Heart right ventricle (tissue), 16 donors: ENCODE data around the gene PTRH1. TPM values are rescaled to one million over a fixed set of nuclear protein-coding genes. Genes with fewer than 3 reads are reported as not detected.

Experiments used
- ATAC-seq, 8 donors: fragments of 200-7000 bp; cut with Tn5 transposase; one replicate each; pipeline ENCODE4 v1.9.1; 2020; ENCODE audit warnings: mild to moderate bottlenecking in 8 of 8, moderate library complexity in 8 of 8, moderate number of reproducible peaks in 1 of 8
- DNase-seq, 2 donors: peaks; one replicate each; pipeline ENCODE4 v3.0.0-alpha.2; 2020
- H3K27ac ChIP-seq, 10 donors: fragments of 200-600 bp; sonication (generic) in 2 of 10; one replicate each; pipeline versions ENCODE4 v1.5.0 to v1.8.0; 2020 to 2022; ENCODE audit warnings: mild to moderate bottlenecking in 3 of 10
- H3K27me3 ChIP-seq, 7 donors: fragments of 200-600 bp; one replicate each; pipeline ENCODE4 v1.8.0; 2021 to 2022; ENCODE audit warnings: mild to moderate bottlenecking in 2 of 7
- H3K36me3 ChIP-seq, 9 donors: fragments of 200-600 bp; sonication (generic) in 1 of 9; one replicate each; pipeline versions ENCODE4 v1.5.0 to v1.8.0; 2020 to 2022; ENCODE audit warnings: mild to moderate bottlenecking in 2 of 9
- H3K4me1 ChIP-seq, 9 donors: fragments of 200-600 bp; sonication (generic) in 1 of 9; one replicate each; pipeline versions ENCODE4 v1.5.0 to v1.8.0; 2020 to 2022; ENCODE audit warnings: mild to moderate bottlenecking in 4 of 9
- H3K4me3 ChIP-seq, 10 donors: fragments of 200-600 bp; sonication (generic) in 2 of 10; one replicate each; pipeline versions ENCODE4 v1.5.0 to v1.8.0; 2020 to 2022; ENCODE audit warnings: mild to moderate bottlenecking in 7 of 10, moderate library complexity in 2 of 10
- H3K9me3 ChIP-seq, 11 donors: fragments of 200-600 bp in 10 of 11; sonication (generic) in 2 of 11; one replicate each; pipeline versions ENCODE4 v1.5.0 to v1.8.0; 2013 to 2022; ENCODE audit warnings: mild to moderate bottlenecking in 2 of 11, control low read depth in 1 of 11, moderate library complexity in 1 of 11
- CTCF ChIP-seq, 9 donors: fragments of 200-600 bp; sonication (generic) in 2 of 9; IDR thresholded peaks; one replicate each; pipeline versions ENCODE4 v1.5.0 to v1.8.0; 2021 to 2022; ENCODE audit warnings: antibody characterized with exemption in 9 of 9, mild to moderate bottlenecking in 5 of 9, moderate library complexity in 1 of 9
- WGBS, 2 donors: extraction: QIAGEN DNeasy Blood & Tissue Kit; methylation state at CpG; one replicate each; pipeline ENCODE4 v1.1.7; 2013; ENCODE audit warnings: inconsistent platforms in 1 of 2; 5-methylcytosine and 5-hydroxymethylcytosine counted together
- intact Hi-C, 10 donors: fragments of 100-400 bp; cut with DNase I; formaldehyde crosslinking; loops; one replicate each; pipeline versions ENCODE4 v1.11.1 to v1.14.2; 2022
- polyA plus RNA-seq, 2 donors: library from polyadenylated mRNA; stranded (reverse); fragments of 200-250 nt; gene quantifications; one replicate each; pipeline ENCODE4 v1.2.3, GENCODE V29; 2013
- total RNA-seq, 10 donors: library from RNA; stranded (reverse); fragmentation: NEBNext Ultra II Directional in 3 of 10; extraction: Animal tissue kit (Norgen Biotek cat#: 25700) in 3 of 10; gene quantifications; one replicate each; pipeline versions ENCODE4 v1.2.1 to v1.2.4, GENCODE V29; 2021 to 2023
- donor health status: Arrhythmogenic right ventricular cardiomyopathy.
- donor health status: ischemic (EF 13 %, LVEDD 7.1; RV severe dilation, severe dysfunction).
- donor health status: healthy with polysubstance abuse.
- donor health status: DM: no; HTN: yes; CAD: no.
- donor health status: DM: no; HTN: no; CAD: no.
- donor health status: ischemic (EF 25% LVEDD 6.9; RV normal size, moderate dysfunction).
- donor health status: ischemic (EF 25% LVEDD 5.7; RV mildly dilated, moderate dysfunction).
- donor health status: healthy.
- donor health status: DM: yes; HTN: yes; CAD: no.
- donor health status: Ischemic cardiomyopathy.
- donor health status: ischemic (EF 35%, LVEDD 5.7; RV mildly dilated, moderate dysfunction).
- donor health status: nonischemic (EF 11% LVEDD 7.7; RV severe dilation, severe dysfunction).
- donor health status: DM: yes; HTN: yes; CAD: no.
- donor health status: PGD.
- donor health status: ischemic (EF 29% LVEDD 5.4; RV normal size, mild dysfunction).
- donor health status: nonischemic (EF 23%, LVEDD 6.1; RV moderate dilation, normal function).

The PTRH1 gene
- total and polyA plus RNA-seq, 12 donors, result 8.1 to 47.0 (median 11.5) TPM

DNA sequence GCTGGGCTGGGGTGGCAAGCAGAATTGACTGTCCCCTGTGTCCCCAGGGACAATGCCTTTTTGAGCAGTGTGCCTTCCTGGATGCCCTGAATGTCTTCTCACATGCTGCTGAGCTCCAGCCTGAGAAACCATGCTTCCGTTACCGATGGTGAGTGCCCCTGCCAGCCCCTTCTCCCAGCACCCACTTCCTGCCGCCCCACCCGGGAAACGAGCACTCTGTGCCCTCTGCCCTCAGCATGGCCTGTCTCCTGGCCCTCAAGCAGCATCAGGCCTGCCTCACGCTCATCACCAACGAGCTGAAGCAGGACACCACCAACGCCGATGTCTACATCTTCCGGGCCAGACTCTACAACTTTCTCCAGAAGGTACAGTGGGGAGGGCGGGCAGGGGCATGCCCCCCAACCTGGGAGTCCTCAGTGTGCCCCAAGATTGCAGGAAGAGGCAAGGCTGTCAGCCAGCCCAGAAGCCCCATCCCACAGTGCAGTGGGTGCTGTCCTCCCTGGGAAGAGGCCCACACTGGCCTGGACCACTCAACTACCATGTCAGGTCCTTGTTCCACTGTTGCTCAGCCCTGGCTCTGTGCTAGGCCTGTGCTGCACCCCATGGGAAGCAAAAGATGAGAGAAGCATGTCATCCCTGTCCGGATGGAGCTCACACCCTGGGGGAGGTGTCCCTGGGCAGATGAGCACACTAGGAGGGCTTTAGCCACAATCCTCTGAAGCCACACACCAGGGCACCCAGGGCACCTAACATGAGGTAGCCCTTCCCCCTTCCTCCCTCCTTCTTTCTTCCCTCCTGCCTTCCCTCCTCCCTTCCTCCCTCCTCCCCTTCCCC is 4.8 kb upstream of the PTRH1 start:
- peak overlapping the region in 1 of 10 donors; percentile 36 for H3K27ac ChIP-seq
- no peak for TF ChIP-seq CTCF (IDR thresholded peaks at IDR 0.05)
- peaks cover 0 to 6% (median 0%) of the 10 kb centered on the region in 7 donors for H3K27me3 ChIP-seq
- H3K4me1 ChIP-seq, result peaks cover 0 to 25% (median 18%) of the 10 kb centered on the region in 9 donors
- H3K36me3 ChIP-seq, result no peaks in the 10 kb centered on the region
- ATAC-seq (no peak), DNase-seq (no peak)
- no peak overlapping the region for H3K4me3 ChIP-seq
- intact Hi-C loops, result loop anchor here in 1 of 10 donors (10.0 kb wide), 1 partner anchor 215 kb away; no protein-coding TSS in a partner anchor
- no peaks in the 10 kb centered on the region for H3K9me3 ChIP-seq
- WGBS, 2 donors, result 82 to 84% methylated on average over 12 of the region's 12 CpGs

- Histone ChIP-seq H3K27ac (peak overlapping the region in 3 of 10 donors; percentile 35 to 41 (median 37)), H3K36me3 (no peaks in the 10 kb centered on the region), H3K4me3 (no peak overlapping the region), H3K27me3 (no peaks in the 10 kb centered on the region), H3K4me1 (peaks cover 5 to 23% (median 18%) of the 10 kb centered on the region in 9 donors), H3K9me3 (no peaks in the 10 kb centered on the region)
- WGBS, 2 donors, result 74 to 77% methylated on average over 5 of the region's 5 CpGs
- DNase-seq (no peak), ATAC-seq (no peak)
- intact Hi-C loops, result loop anchor here in 3 of 10 donors (5.0 kb wide), 1 partner anchor 105 kb away; the partner anchor contains the start of gene STXBP1 (in 3 of the 3)
- TF ChIP-seq CTCF (IDR thresholded peaks at IDR 0.05), result no peak
These were observed 2.3 kb upstream of the PTRH1 start for GRCh38 chr9:127717766-127718165.

DNA sequence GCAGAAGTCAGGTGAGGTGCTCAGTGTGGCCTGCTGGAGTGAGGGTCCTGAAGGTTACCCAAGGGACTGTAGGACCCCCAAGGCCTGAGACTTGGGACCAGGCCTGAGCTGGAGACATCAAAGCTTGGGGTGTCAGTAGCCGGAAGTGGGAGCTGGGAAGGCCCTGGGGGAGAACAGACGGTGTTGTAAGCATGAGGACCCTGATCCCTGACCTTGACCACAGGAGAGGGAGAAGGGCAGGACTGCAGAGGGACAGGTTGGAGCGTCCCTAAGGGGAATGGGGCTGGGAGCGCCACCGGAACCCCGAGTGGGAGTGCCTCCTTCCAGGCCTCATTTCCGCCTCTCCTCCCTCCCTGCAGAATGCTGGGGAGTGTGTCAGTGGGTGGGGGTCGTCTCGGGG is 949 bp upstream of the PTRH1 start:
- intact Hi-C loops, result loop anchor here in 3 of 10 donors (5.0 kb wide), 1 partner anchor 104 kb away; the partner anchor contains the start of gene STXBP1 (in 3 of the 3)
- H3K4me1 ChIP-seq, result peaks cover 5 to 23% (median 18%) of the 10 kb centered on the region in 9 donors
- no peak for DNase-seq
- H3K36me3 ChIP-seq, result no peaks in the 10 kb centered on the region
- H3K27ac ChIP-seq, result peak overlapping the region; percentile 4 to 91 (median 84)
- no peak for ATAC-seq
- H3K9me3 ChIP-seq, result no peaks in the 10 kb centered on the region
- peak overlapping the region in 9 of 10 donors; percentile 52 to 95 (median 83) for H3K4me3 ChIP-seq
- 75 to 81% methylated on average over 9 of the region's 9 CpGs for WGBS, 2 donors
- no peak for TF ChIP-seq CTCF (IDR thresholded peaks at IDR 0.05)
- no peaks in the 10 kb centered on the region for H3K27me3 ChIP-seq

GRCh38 chr9:127714951-127715469 is 453 bp downstream of the PTRH1 start:
- ATAC-seq (peak in 7 of 8 donors; percentile 5 to 40 (median 14)), DNase-seq (peak in 1 of 2 donors; percentile 40)
- Histone ChIP-seq H3K27ac (peak overlapping the region in 9 of 10 donors; percentile 37 to 91 (median 87)), H3K27me3 (no peaks in the 10 kb centered on the region), H3K4me1 (peaks cover 5 to 23% (median 18%) of the 10 kb centered on the region in 9 donors), H3K36me3 (no peaks in the 10 kb centered on the region), H3K4me3 (peak overlapping the region; percentile 52 to 95 (median 82)), H3K9me3 (no peaks in the 10 kb centered on the region)
- 0% methylated on average over 42 to 44 of the region's 44 CpGs for WGBS, 2 donors
- intact Hi-C loops, result loop anchor here in 3 of 10 donors (5.0 kb wide), 1 partner anchor 103 kb away; the partner anchor contains the start of gene STXBP1 (in 3 of the 3)
- TF ChIP-seq CTCF (IDR thresholded peaks at IDR 0.05), result no peak
